G401.6 (cell line): Measurements from ENCODE around the gene ARHGAP12.
"Not testable (repeated sequence)": the region's sequence is repeated elsewhere in the genome, so short reads cannot be mapped to it uniquely, and the experiment has no call there.

ENCODE experiments used
- FAIRE-seq: peaks from 2 replicates; lab custom pipeline; 2012; peaks lifted over from hg19 to GRCh38; lab: Jason Lieb, UNC

The ARHGAP12 gene

GRCh38 chr10:31923389-31923788 is 5.2 kb downstream of the ARHGAP12 start:
- FAIRE-seq: no peak

DNA sequence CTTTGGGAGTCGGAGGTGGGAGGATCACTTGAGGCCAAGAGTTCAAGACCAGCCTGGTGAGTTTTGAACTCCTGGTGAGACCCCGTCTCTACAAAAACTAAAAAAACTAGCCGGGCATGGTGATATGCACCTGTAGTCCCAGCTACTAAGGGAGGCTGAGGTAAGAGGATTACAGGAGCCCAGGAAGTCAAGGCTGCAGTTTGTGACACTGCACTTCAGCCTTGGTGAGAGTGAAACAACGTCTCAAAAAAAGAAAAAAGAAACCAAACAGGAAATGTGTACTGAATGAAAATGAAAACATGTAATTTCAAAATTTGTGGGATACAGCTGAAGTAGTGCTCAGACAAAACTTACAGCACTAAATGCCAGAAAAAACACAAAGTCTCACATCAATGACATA is 7.6 kb downstream of the ARHGAP12 start:
- no peak for FAIRE-seq

GRCh38 chr10:31920538-31920937 is 8.1 kb downstream of the ARHGAP12 start:
- FAIRE-seq: no peak

- FAIRE-seq: no peak
These were observed 9.8 kb downstream of the ARHGAP12 start for GRCh38 chr10:31918671-31919409.

- FAIRE-seq: no peak
These were observed 14.3 kb downstream of the ARHGAP12 start for GRCh38 chr10:31914370-31914769.

DNA sequence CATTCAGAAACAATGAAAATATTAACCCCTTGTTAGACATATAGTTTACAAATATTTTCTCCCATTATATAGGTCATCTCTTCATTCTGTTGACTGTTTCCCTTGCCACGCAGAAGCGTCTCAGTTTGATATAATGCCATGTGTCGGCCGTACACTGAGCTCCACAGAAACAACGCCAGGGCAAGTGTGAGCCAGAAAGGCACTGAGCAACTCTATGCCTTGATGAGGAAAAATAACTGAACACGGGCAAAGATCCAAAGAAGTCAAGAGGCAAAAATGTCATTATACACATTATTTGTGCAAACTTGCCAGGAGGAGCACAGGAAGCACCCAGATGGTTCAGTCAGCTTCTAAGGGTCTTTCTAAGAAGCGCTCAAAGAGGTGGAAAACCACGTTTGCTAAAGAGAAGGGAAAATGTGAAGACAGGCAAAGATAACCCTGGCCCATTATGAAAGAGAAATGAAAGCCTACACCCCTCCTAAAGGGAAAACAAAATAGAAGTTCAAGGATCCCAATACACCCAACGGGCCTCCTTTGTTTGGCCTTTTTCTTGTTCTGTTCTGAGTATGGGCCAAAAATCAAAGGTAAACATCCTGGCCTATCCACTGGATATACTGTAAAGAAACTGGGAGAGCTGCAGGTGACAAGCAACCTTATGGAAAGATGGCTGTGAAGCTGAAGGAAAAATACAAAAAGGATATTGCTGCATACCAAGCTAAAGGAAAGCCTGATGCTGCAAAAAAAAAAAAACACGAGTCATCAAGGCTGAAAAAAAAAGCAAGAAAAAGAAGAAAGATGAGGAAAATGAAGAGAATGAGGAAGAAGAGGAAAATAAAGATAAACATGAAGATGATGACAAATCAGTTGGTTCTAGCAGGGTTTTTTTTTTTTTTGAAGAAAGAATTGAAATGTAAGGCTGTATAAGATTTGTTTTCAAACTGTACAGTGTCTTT is 15.5 kb downstream of the ARHGAP12 start:
- no peak for FAIRE-seq

GRCh38 chr10:31912289-31912688 is 16.3 kb downstream of the ARHGAP12 start:
- FAIRE-seq: no peak

DNA sequence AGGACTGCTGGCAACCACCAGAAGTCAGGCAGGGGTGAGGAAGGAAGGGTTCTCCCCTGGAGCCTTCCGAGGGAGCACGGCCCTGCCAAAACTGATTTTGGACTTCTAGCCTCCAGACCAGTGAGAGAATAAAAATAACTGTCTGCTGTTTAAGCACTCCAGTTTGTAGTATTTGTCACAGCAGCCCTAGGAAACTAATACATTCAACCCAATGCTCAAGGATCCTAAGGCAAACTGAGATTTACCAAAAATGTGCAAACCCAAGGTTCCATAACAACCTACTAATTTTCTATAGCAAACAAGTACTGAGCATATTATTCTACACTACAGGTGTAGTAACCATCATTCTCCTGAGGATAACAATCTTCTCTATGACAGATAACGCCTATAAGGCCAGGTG is 18.6 kb downstream of the ARHGAP12 start:
- FAIRE-seq: no peak

- no peak for FAIRE-seq
These were observed 20.5 kb downstream of the ARHGAP12 start for GRCh38 chr10:31908157-31908556.

DNA sequence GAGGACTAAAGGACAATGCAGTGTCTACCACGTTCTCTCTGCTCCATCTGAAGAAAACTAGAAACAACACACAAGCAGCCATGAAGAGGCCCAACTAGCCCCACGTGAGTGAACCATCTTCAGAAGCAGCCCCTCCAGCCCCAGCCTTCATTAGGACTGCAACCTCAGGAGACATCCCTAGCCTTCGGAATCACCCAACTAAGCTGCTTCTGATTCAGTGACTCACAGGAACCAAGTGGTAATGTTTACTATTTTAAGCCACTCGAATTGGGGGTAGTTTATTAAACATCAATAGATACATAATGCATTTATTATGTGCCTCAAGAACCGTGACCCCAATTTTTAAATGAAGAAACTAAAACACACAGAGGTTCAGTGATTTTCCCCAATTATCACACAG is 22.6 kb downstream of the ARHGAP12 start:
- no peak for FAIRE-seq

GRCh38 chr10:31905586-31905985 is 23.0 kb downstream of the ARHGAP12 start:
- FAIRE-seq: no peak

DNA sequence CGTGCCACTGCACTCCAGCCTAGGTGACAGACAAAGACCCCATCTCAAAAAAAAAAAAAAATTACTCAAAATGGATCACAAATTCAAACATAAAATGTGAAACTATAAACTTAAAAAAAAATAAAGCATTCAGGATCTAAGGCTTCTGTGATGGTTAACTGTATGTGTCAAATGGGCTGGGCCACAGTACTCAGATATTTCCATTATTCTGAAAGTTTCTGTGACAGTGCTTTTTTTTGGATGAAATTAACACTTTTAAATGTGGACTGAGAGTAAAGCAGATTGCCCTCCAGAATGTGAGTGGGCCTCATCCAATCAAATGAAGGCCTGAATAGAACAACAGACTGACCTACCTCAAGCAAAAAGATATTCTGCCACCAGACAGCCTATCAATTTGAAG is 26.0 kb downstream of the ARHGAP12 start:
- no peak for FAIRE-seq

GRCh38 chr10:31897506-31897905 is 31.1 kb downstream of the ARHGAP12 start:
- FAIRE-seq: no peak

DNA sequence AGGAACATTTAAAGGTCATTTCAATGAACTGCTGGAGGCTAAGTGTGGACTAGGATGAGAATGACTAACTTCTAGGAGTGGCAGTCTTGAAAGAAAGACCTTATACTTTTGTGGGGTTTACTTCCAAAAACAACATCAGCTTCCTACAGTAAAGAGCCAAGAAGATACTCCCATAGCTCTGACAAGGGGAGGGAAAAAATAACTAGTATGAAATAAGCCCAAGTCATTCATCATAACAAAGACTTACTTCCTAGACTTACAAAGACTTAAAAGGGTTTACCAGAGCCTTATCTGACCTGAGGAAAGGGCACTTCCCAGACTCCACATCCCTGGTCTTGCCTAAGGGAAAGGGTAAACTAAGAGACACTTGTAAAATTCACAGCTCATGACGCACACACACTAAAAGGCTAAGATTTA is 31.7 kb downstream of the ARHGAP12 start:
- no peak for FAIRE-seq

DNA sequence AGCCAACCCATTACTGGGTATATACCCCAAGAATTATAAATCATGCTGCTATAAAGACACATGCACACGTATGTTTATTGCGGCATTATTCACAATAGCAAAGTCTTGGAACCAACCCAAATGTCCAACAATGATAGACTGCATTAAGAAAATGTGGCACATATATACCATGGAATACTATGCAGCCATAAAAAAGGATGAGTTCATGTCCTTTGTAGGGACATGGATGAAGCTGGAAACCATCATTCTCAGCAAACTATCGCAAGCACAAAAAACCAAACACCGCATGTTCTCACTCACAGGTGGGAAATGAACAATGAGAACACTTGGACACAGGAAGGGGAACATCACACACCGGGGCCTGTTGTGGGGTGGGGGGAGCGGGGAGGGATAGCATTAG is 32.9 kb downstream of the ARHGAP12 start:
- not testable (repeated sequence) for FAIRE-seq

- no peak for FAIRE-seq
These were observed 40.2 kb downstream of the ARHGAP12 start for GRCh38 chr10:31888442-31888841.

- no peak for FAIRE-seq
These were observed 40.8 kb downstream of the ARHGAP12 start for GRCh38 chr10:31887850-31888249.

DNA sequence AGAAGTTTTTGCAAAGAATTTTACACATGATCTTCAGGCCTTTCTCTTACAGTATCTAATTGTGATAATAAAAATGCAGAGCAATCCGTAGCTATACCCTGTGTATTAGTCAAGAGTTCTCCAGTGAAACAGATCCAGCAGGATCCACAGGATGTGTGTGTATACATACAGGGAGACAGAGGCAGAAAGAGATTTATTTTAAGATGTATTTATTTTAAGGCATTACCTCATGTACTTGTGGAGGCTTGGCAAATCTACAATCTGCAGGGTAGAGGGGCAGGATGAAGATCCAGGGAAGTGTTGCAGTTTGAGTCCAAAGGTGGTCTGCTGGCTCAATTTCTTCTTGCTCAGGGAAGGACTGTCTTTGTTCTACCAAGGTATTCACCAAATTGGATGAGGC is 41.7 kb downstream of the ARHGAP12 start:
- no peak for FAIRE-seq

- no peak for FAIRE-seq
These were observed 42.7 kb downstream of the ARHGAP12 start for GRCh38 chr10:31885971-31886370.

DNA sequence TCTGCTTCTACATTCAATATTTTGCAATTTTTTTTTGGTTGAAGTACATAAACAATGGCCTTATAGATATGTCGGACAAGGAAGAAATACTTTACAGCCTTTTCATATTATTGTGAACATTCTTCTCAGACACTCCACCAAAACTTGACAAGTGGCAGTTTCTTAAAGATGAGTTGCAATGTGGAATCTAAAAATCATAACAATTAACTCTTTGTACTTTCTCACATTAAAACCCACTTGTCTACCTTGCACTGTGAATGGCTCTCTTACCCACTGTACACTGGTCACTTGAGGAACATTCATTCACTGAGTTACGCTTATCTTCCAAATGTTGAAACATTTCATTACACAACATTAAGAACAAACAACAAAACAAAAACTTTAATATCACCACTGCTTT is 44.2 kb downstream of the ARHGAP12 start:
- no peak for FAIRE-seq

GRCh38 chr10:31883397-31883796 is 45.2 kb downstream of the ARHGAP12 start:
- FAIRE-seq: no peak

DNA sequence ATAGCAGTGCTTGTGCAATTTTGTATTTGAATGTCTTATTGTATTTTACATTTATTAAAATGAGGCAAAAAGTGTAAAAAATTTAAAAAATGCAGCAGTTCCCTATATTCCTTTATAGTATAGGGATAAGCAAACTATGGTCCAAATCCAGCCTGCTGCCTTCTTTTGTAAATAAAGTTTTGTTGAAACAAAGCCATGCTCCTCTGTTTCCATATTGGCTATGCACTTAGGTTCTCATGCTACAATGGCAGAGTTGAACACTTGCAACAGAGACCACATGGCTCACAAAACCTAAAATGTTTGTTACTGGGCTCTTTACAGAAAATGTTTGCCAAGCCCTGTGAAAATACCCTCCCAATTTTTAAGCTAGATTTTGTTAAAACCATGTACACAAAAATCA is 50.1 kb downstream of the ARHGAP12 start:
- no peak for FAIRE-seq

DNA sequence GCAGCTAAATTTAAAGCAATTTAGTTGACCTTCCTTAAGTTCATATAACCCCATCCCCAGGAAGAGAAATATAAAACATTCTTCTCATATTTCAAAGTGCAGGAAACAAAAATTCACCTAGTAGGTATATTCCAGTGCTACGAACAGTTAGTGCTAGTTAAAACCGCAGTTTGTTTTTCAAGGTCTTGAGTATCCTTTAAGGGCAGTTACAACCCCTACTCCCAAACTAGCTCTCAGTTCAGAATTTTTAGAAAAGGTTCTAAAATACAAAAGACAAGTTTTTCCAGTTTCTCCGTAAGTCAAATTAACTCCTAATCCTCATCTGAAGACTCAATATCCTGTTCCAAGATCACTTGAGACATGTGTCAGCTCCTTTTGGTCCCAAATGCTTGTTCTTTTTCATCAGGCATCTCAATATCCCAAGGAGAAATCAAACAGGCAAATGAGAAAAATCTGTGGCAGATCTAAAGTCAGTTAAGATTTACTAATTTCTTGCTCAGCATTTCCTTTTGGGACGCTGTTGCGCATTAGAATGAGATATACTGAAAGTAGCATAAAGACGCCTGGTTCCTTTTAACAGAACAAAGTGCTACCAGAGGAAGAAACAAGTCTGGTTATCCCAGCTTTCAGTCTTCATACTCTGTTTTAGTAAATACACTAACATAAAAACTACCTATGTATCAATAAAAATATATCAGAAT is 51.8 kb downstream of the ARHGAP12 start:
- FAIRE-seq: no peak
